Hepatocyte (in vitro differentiated cells): Measurements from ENCODE around the gene UNC13A.
"Not testable (repeated sequence)": the region's sequence is repeated elsewhere in the genome, so short reads cannot be mapped to it uniquely, and the experiment has no call there.

Experiments used
- CTCF ChIP-seq: fragments of 200-600 bp; sonication (generic); IDR thresholded peaks from 2 replicates; pipeline ENCODE4 v1.5.1; 2016; ENCODE audit warnings: antibody characterized with exemption, mild to moderate bottlenecking; ENCODE audit not compliant: poor library complexity
- EZH2 ChIP-seq: fragments of 200-600 bp; sonication (generic); IDR thresholded peaks from 2 replicates; pipeline ENCODE4 v1.6.1; 2016; ENCODE audit warnings: antibody characterized with exemption, mild to moderate bottlenecking, borderline replicate concordance
- EZH2phosphoT487 ChIP-seq: fragments of 200-600 bp; sonication (generic); IDR thresholded peaks from one replicate; pipeline ENCODE4 v1.6.1; 2018; ENCODE audit warnings: antibody characterized with exemption, mild to moderate bottlenecking, low read depth, moderate library complexity; ENCODE audit not compliant: unreplicated experiment, severe bottlenecking

- not testable (repeated sequence) for TF ChIP-seq CTCF, EZH2, EZH2phosphoT487
Measured at GRCh38 chr19:17585395-17585794, 102.8 kb downstream of the UNC13A start.
